HL-60 (cell line): ENCODE measurements around the gene RALGPS2.
"Not testable (repeated sequence)": the region's sequence is repeated elsewhere in the genome, so short reads cannot be mapped to it uniquely, and the experiment has no call there.

Source experiments
- DNase-seq, 2 experiments: peaks; one replicate each; pipeline ENCODE4 v3.0.0-alpha.2; 2010 to 2020; ENCODE audit warnings: low read depth in 1 of 2, low spot score in 1 of 2
- H3K27ac ChIP-seq: fragments of 250-450 bp; sonication (Bioruptor Pico); replicated peaks from 2 replicates; pipeline ENCODE4 v1.5.1; 2020; ENCODE audit warnings: mild to moderate bottlenecking, moderate library complexity
- H3K27me3 ChIP-seq: fragments of 250-450 bp; sonication (Bioruptor Pico); 2 replicates; pipeline ENCODE4 v1.5.1; 2021; ENCODE audit warnings: mild to moderate bottlenecking, moderate library complexity; ENCODE audit not compliant: insufficient read depth, poor library complexity, severe bottlenecking
- H3K4me3 ChIP-seq: replicated peaks from 2 replicates; pipeline ENCODE4 v1.5.1; 2011; ENCODE audit warnings: mild to moderate bottlenecking, control low read depth, low read length; ENCODE audit not compliant: insufficient read depth
- CTCF ChIP-seq: IDR thresholded peaks from one replicate; pipeline ENCODE4 v1.5.1; 2011; ENCODE audit warnings: low read length, control low read depth, inconsistent platforms; ENCODE audit not compliant: insufficient read depth
- GABPA ChIP-seq: IDR thresholded peaks from 2 replicates; pipeline ENCODE4 v1.6.1; 2012; ENCODE audit warnings: low read depth
- POLR2AphosphoS5 ChIP-seq: IDR thresholded peaks from 2 replicates; pipeline ENCODE4 v1.6.1; 2012; ENCODE audit warnings: low read depth
- SPI1 ChIP-seq: IDR thresholded peaks from 2 replicates; pipeline ENCODE4 v1.6.1; 2012; ENCODE audit warnings: low read depth, mild to moderate bottlenecking, borderline replicate concordance
- TF ChIP-seq, protein P1 (sequence below): IDR thresholded peaks from 2 replicates; pipeline ENCODE4 v1.6.1; 2012; ENCODE audit warnings: low read depth; ENCODE audit not compliant: insufficient replicate concordance

Gene RALGPS2

GRCh38 chr1:178948676-178949075, 223.6 kb downstream of the RALGPS2 start:
- Histone ChIP-seq H3K27ac (no peak overlapping the region), H3K27me3 (no peaks in the 10 kb centered on the region), H3K4me3 (no peak overlapping the region)
- TF ChIP-seq POLR2AphosphoS5 (no peak), SPI1 (no peak), GABPA (no peak), CTCF (no peak)
- TF ChIP-seq, protein P1, sequence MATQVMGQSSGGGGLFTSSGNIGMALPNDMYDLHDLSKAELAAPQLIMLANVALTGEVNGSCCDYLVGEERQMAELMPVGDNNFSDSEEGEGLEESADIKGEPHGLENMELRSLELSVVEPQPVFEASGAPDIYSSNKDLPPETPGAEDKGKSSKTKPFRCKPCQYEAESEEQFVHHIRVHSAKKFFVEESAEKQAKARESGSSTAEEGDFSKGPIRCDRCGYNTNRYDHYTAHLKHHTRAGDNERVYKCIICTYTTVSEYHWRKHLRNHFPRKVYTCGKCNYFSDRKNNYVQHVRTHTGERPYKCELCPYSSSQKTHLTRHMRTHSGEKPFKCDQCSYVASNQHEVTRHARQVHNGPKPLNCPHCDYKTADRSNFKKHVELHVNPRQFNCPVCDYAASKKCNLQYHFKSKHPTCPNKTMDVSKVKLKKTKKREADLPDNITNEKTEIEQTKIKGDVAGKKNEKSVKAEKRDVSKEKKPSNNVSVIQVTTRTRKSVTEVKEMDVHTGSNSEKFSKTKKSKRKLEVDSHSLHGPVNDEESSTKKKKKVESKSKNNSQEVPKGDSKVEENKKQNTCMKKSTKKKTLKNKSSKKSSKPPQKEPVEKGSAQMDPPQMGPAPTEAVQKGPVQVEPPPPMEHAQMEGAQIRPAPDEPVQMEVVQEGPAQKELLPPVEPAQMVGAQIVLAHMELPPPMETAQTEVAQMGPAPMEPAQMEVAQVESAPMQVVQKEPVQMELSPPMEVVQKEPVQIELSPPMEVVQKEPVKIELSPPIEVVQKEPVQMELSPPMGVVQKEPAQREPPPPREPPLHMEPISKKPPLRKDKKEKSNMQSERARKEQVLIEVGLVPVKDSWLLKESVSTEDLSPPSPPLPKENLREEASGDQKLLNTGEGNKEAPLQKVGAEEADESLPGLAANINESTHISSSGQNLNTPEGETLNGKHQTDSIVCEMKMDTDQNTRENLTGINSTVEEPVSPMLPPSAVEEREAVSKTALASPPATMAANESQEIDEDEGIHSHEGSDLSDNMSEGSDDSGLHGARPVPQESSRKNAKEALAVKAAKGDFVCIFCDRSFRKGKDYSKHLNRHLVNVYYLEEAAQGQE = no peak
- DNase-seq = no peak

GRCh38 chr1:178949866-178950265, 224.8 kb downstream of the RALGPS2 start:
- not testable (repeated sequence) for H3K27ac ChIP-seq, H3K27me3 ChIP-seq, H3K4me3 ChIP-seq, DNase-seq

GRCh38 chr1:178951600-178951999, 226.6 kb downstream of the RALGPS2 start:
- Histone ChIP-seq H3K27me3 (no peaks in the 10 kb centered on the region), H3K4me3 (no peak overlapping the region), H3K27ac (no peak overlapping the region)
- TF ChIP-seq CTCF (no peak), SPI1 (no peak), POLR2AphosphoS5 (no peak), GABPA (no peak)
- TF ChIP-seq, protein P1 = no peak
- no peak for DNase-seq

DNA sequence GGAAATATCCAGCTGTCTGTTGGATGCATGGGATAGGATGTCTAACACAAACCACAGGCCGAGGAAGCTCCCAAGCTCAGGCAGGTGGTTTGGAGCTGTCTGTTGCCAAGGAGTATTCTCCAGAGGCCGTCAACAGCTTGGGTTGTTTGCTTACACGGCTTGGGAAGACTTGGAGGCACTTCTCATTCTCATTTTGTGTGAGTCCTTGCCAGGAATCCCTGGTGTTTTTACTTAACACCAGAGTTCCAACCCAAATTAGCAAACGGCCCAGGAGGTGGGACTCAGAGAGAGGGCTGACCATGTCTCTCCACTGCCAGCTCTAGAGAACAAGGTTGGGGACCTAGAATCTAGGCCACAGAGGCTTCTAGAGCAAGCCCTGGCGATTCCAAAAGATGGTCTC, 228.0 kb downstream of the RALGPS2 start:
- no peak overlapping the region for H3K27ac ChIP-seq
- no peak for DNase-seq
- no peak overlapping the region for H3K4me3 ChIP-seq
- TF ChIP-seq POLR2AphosphoS5 (no peak), GABPA (no peak), SPI1 (no peak), CTCF (no peak)
- TF ChIP-seq, protein P1 = no peak
- H3K27me3 ChIP-seq = no peaks in the 10 kb centered on the region
